G401 (cell line): ENCODE results near the gene RPTOR. TPM values are rescaled to one million over a fixed set of nuclear protein-coding genes. Genes with fewer than 3 reads are reported as not detected.

Source experiments
- DNase-seq: peaks from one replicate; pipeline ENCODE4 v3.0.0-alpha.2; 2015; ENCODE audit warnings: low spot score
- in situ Hi-C: cut with HindIII; loops from 2 replicates; pipeline ENCODE4 v1.10.0; 2016; ENCODE audit warnings: low sequenced_read_pairs, mixed read lengths
- total RNA-seq: library from RNA; depleted of rRNA; stranded (reverse); fragments of >200 nt; shearing (Covaris generic); gene quantifications from 2 replicates; pipeline ENCODE4 v1.2.3, GENCODE V29; 2014

RPTOR gene
- total RNA-seq, 1 experiment from 2014 or later = 27.7 TPM

- no peak for DNase-seq
- in situ Hi-C loops = no loop called here
Measured at GRCh38 chr17:80778716-80779115, 234.1 kb downstream of the RPTOR start.

- DNase-seq = no peak
- in situ Hi-C loops = no loop called here
Measured at GRCh38 chr17:80779336-80779735, 234.7 kb downstream of the RPTOR start.

- DNase-seq = no peak
- in situ Hi-C loops = no loop called here
Measured at GRCh38 chr17:80779961-80780380, 235.3 kb downstream of the RPTOR start.

- in situ Hi-C loops = no loop called here
- no peak for DNase-seq
Measured at GRCh38 chr17:80780381-80781198, 236.0 kb downstream of the RPTOR start.

- in situ Hi-C loops = no loop called here
- no peak for DNase-seq
Measured at GRCh38 chr17:80781211-80781610, 236.6 kb downstream of the RPTOR start.

GRCh38 chr17:80781807-80782277 lies 237.2 kb downstream of the RPTOR start:
- in situ Hi-C loops = no loop called here
- no peak for DNase-seq

GRCh38 chr17:80782536-80783427 lies 238.1 kb downstream of the RPTOR start:
- no peak for DNase-seq
- in situ Hi-C loops = no loop called here

- in situ Hi-C loops = no loop called here
- DNase-seq = no peak
Measured at GRCh38 chr17:80783486-80783885, 238.8 kb downstream of the RPTOR start.

GRCh38 chr17:80783971-80784370 lies 239.3 kb downstream of the RPTOR start:
- in situ Hi-C loops = no loop called here
- no peak for DNase-seq

GRCh38 chr17:80785477-80786178 lies 241.0 kb downstream of the RPTOR start:
- in situ Hi-C loops = no loop called here
- DNase-seq = peak; percentile 61

GRCh38 chr17:80786470-80786869 lies 241.8 kb downstream of the RPTOR start:
- in situ Hi-C loops = no loop called here
- DNase-seq = no peak

GRCh38 chr17:80786887-80787286 lies 242.2 kb downstream of the RPTOR start:
- in situ Hi-C loops = no loop called here
- no peak for DNase-seq

- DNase-seq = no peak
- in situ Hi-C loops = no loop called here
Measured at GRCh38 chr17:80787881-80788280, 243.2 kb downstream of the RPTOR start.

- DNase-seq = no peak
Measured at GRCh38 chr17:80789356-80789902, 244.8 kb downstream of the RPTOR start.

GRCh38 chr17:80790021-80790765 lies 245.6 kb downstream of the RPTOR start:
- no peak for DNase-seq
- in situ Hi-C loops = no loop called here

More at GRCh38 chr17:80789356-80789902, 244.8 kb downstream of the RPTOR start:
- in situ Hi-C loops = no loop called here

GRCh38 chr17:80790981-80791742 lies 246.5 kb downstream of the RPTOR start:
- no peak for DNase-seq
- in situ Hi-C loops = no loop called here

GRCh38 chr17:80791758-80792284 lies 247.2 kb downstream of the RPTOR start:
- in situ Hi-C loops = no loop called here
- DNase-seq = no peak

- no peak for DNase-seq
- in situ Hi-C loops = no loop called here
Measured at GRCh38 chr17:80792373-80792781, 247.7 kb downstream of the RPTOR start.
